DND-41 (cell line): Measurements from ENCODE around the gene EPHA10.

ENCODE experiments used
- ATAC-seq: fragments of 200-7000 bp; cut with Tn5 transposase; 3 replicates; pipeline ENCODE4 v1.9.1; 2021; ENCODE audit warnings: low read depth; ENCODE audit not compliant: insufficient read depth
- DNase-seq: peaks from one replicate; pipeline ENCODE4 v3.0.0-alpha.2; 2020
- H2AFZ ChIP-seq: 2 replicates; pipeline ENCODE4 v1.6.0; 2012; ENCODE audit warnings: low read depth, low read length
- H3K27ac ChIP-seq: 2 replicates; pipeline ENCODE4 v1.5.1; 2012; ENCODE audit warnings: low read length, inconsistent platforms
- H3K27me3 ChIP-seq: fragments of 200-600 bp; sonication (generic); 2 replicates; pipeline ENCODE4 v1.6.0; 2012; ENCODE audit warnings: low read length, mild to moderate bottlenecking, inconsistent platforms; ENCODE audit not compliant: insufficient read depth, poor library complexity
- H3K36me3 ChIP-seq: 2 replicates; pipeline ENCODE4 v1.5.1; 2012; ENCODE audit warnings: low read length, inconsistent platforms; ENCODE audit not compliant: insufficient read depth
- H3K4me1 ChIP-seq: 2 replicates; pipeline ENCODE4 v1.5.1; 2012; ENCODE audit warnings: mild to moderate bottlenecking, low read length; ENCODE audit not compliant: insufficient read depth
- H3K4me2 ChIP-seq: 2 replicates; pipeline ENCODE4 v1.6.0; 2012; ENCODE audit warnings: mild to moderate bottlenecking, moderate library complexity, low read length, inconsistent platforms; ENCODE audit not compliant: insufficient read depth
- H3K4me3 ChIP-seq, 2 experiments: fragments of 200-600 bp in 1 of 2; shearing (Covaris generic) in 1 of 2; 2 replicates each; pipeline ENCODE4 v1.5.1; 2012 to 2016; ENCODE audit warnings: inconsistent platforms in 2 of 2, low read length in 2 of 2, mild to moderate bottlenecking in 2 of 2, low read depth in 1 of 2, moderate library complexity in 1 of 2
- H3K79me2 ChIP-seq: 2 replicates; pipeline ENCODE4 v1.6.0; 2012; ENCODE audit warnings: low read length, inconsistent platforms; ENCODE audit not compliant: insufficient read depth
- H3K9ac ChIP-seq: 2 replicates; pipeline ENCODE4 v1.6.0; 2012; ENCODE audit warnings: low read depth, mild to moderate bottlenecking, inconsistent platforms, low read length, moderate library complexity
- H3K9me3 ChIP-seq: 2 replicates; pipeline ENCODE4 v1.5.1; 2012; ENCODE audit warnings: low read length, moderate library complexity, mild to moderate bottlenecking, inconsistent platforms; ENCODE audit not compliant: insufficient read depth, severe bottlenecking
- H4K20me1 ChIP-seq: 2 replicates; pipeline ENCODE4 v1.6.0; 2012; ENCODE audit warnings: low read length; ENCODE audit not compliant: insufficient read depth
- EZH2 ChIP-seq: IDR thresholded peaks from 3 replicates; pipeline ENCODE4 v1.6.1; 2012; ENCODE audit warnings: borderline replicate concordance, low read depth, mild to moderate bottlenecking, moderate library complexity, low read length, inconsistent platforms; ENCODE audit not compliant: severe bottlenecking
- TF ChIP-seq, protein P1 (sequence below): IDR thresholded peaks from 2 replicates; pipeline ENCODE4 v1.5.1; 2012; ENCODE audit warnings: borderline replicate concordance, low read length, moderate library complexity, mild to moderate bottlenecking; ENCODE audit not compliant: poor library complexity, severe bottlenecking; ENCODE audit errors: extremely low read depth

The EPHA10 gene

DNA sequence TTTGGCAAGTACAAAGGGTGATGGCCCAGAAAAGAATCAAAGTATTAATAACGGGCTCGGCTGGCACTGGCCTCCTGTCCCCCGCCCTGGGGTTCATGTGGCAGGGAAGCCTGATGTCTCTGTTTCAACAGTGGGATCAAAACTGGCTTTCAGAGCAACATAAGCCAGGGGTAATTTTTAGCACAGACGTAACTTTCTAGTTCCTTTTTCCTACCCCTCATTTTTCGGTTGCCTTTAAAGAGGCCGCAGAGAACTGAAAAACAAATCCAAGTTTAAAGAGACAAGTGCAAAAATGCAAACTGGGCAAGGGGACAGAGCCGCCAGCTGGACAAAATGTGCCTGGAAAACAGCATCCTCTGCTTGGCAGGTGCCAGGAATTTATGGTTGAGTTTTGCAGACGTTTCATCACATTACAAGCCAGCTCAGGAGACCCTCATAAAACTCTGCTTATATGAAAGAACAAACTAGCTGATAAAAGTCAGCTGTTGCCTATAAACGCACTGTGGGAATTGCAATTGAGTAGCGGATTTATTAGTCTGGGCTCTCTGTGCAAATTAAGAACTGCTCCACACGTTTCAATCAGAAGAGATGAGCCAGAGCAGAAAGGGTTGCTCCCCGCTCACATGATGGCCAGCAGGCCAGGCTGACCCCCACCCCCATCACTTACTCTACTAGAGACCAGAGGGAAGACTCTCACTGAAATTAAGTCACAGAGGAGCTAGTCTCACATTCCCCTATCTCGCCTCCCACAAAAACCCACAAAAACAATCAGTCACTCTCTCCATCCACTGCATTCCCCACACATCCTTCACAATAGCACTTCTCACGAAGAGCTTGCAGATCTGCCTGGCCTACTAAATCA is 88.4 kb downstream of the EPHA10 start:
- no peak for DNase-seq
- Histone ChIP-seq H3K79me2 (no peaks in the 10 kb centered on the region), H2AFZ (no peak overlapping the region), H3K27me3 (peaks cover 38% of the 10 kb centered on the region), H3K4me3 (no peak overlapping the region), H3K9me3 (no peaks in the 10 kb centered on the region), H4K20me1 (peaks cover 46% of the 10 kb centered on the region), H3K36me3 (peaks cover 8% of the 10 kb centered on the region; the same call in 1 of the 2 replicates), H3K4me1 (peaks cover 8% of the 10 kb centered on the region), H3K4me2 (no peak overlapping the region), H3K27ac (no peak overlapping the region), H3K9ac (no peak overlapping the region)
- no peak for ATAC-seq
- TF ChIP-seq EZH2 = no peak
- TF ChIP-seq, protein P1, sequence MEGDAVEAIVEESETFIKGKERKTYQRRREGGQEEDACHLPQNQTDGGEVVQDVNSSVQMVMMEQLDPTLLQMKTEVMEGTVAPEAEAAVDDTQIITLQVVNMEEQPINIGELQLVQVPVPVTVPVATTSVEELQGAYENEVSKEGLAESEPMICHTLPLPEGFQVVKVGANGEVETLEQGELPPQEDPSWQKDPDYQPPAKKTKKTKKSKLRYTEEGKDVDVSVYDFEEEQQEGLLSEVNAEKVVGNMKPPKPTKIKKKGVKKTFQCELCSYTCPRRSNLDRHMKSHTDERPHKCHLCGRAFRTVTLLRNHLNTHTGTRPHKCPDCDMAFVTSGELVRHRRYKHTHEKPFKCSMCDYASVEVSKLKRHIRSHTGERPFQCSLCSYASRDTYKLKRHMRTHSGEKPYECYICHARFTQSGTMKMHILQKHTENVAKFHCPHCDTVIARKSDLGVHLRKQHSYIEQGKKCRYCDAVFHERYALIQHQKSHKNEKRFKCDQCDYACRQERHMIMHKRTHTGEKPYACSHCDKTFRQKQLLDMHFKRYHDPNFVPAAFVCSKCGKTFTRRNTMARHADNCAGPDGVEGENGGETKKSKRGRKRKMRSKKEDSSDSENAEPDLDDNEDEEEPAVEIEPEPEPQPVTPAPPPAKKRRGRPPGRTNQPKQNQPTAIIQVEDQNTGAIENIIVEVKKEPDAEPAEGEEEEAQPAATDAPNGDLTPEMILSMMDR = no peak

DNA sequence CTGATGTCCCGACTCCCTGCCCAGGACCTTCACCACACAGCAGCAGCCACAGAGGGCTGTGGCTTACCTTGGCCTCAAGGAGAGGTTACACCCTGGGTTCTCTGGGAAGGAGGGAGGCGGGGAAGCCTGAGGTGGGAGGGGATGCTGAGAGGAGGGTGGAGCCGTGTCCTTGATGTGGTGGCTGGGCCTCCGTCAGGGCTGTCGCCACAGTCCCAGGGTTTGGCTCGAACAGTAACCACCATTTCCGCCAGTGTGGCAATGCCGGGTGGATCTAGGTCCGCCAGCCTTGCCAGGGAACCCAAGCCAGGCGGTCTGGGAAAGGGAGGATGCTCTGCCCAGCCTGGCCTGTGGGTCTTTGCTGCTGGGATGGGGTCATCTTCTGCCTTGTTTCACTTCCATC is 91.0 kb downstream of the EPHA10 start:
- Histone ChIP-seq H3K27ac (no peak overlapping the region), H3K4me1 (peaks cover 8% of the 10 kb centered on the region), H3K4me2 (no peak overlapping the region; the same call in 1 of the 2 replicates), H3K36me3 (no peaks in the 10 kb centered on the region), H4K20me1 (peaks cover 59% of the 10 kb centered on the region), H3K27me3 (peaks cover 53% of the 10 kb centered on the region), H3K79me2 (no peaks in the 10 kb centered on the region), H3K9me3 (no peaks in the 10 kb centered on the region), H2AFZ (no peak overlapping the region), H3K9ac (no peak overlapping the region), H3K4me3 (no peak overlapping the region)
- peak; percentile 90 for DNase-seq
- TF ChIP-seq, protein P1 = no peak
- TF ChIP-seq EZH2 = no peak
- peak; percentile 98 for ATAC-seq

DNA sequence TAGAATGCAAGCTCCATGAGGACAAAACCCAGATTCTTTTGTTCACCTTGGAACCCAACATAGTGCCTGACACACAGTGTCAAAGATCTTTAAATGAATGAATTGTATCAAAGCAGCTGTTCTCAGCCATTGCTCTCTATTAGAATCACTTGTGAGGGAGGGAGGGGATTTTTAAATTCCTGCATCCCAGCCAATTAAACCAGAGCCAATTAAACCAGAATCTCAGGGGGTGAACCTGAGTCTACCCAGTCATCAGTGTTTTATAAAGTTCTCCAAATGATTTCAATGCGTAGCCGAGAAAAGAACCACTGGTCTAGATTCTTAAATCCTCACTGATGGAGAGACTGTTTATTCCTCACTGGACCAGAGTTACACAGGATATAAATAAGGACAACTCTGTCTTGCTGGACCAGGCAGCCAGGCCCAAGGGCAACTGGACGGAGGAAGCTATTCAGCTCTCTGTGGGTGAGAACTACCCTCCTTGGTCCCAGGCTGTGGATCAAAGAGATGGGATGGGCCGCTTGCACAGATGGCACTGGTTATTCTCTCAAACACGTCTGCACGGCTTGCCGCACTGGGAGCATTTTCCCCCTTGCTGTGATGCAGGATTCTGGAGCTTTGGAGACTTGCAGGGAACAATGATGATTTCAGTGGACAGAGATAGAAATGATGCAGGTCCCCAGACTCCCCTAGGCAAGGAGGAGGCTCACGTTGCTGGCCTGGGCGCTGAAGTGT is 92.6 kb downstream of the EPHA10 start:
- Histone ChIP-seq H2AFZ (no peak overlapping the region), H3K27ac (no peak overlapping the region), H3K27me3 (peaks cover 61% of the 10 kb centered on the region), H4K20me1 (peaks cover 64% of the 10 kb centered on the region; the same call in 1 of the 2 replicates), H3K36me3 (no peaks in the 10 kb centered on the region), H3K4me2 (no peak overlapping the region), H3K79me2 (no peaks in the 10 kb centered on the region), H3K4me3 (no peak overlapping the region), H3K9me3 (no peaks in the 10 kb centered on the region), H3K9ac (no peak overlapping the region), H3K4me1 (peaks cover 8% of the 10 kb centered on the region)
- no peak for DNase-seq
- TF ChIP-seq, protein P1 = no peak
- no peak for TF ChIP-seq EZH2
- ATAC-seq = no peak
